Progenitor cell of endocrine pancreas (in vitro differentiated cells): ENCODE results near the gene ZNF644. TPM values are rescaled to one million over a fixed set of nuclear protein-coding genes. Genes with fewer than 3 reads are reported as not detected.

Experiments used
- DNase-seq: peaks from one replicate; pipeline ENCODE4 v3.0.0; 2021; ENCODE audit warnings: low spot score; ENCODE audit not compliant: unreplicated experiment
- H3K27ac Mint-ChIP-seq: 2 replicates; pipeline ENCODE4 v1.8.0; 2021; ENCODE audit warnings: mild to moderate bottlenecking, moderate library complexity, mixed read lengths
- H3K27me3 Mint-ChIP-seq: 2 replicates; pipeline ENCODE4 v1.8.0; 2021; ENCODE audit warnings: mixed read lengths
- H3K36me3 Mint-ChIP-seq: 2 replicates; pipeline ENCODE4 v1.8.0; 2022; ENCODE audit warnings: mixed read lengths; ENCODE audit not compliant: insufficient read depth
- H3K4me1 Mint-ChIP-seq: 2 replicates; pipeline ENCODE4 v1.8.0; 2021; ENCODE audit warnings: low read depth, mixed read lengths
- H3K4me3 Mint-ChIP-seq: 2 replicates; pipeline ENCODE4 v1.8.0; 2021; ENCODE audit warnings: low read depth, mild to moderate bottlenecking, moderate library complexity, mixed read lengths
- H3K9me3 Mint-ChIP-seq: 2 replicates; pipeline ENCODE4 v1.8.0; 2021; ENCODE audit warnings: low read depth, mixed read lengths
- total RNA-seq: library from RNA; stranded (reverse); gene quantifications from 2 replicates; pipeline ENCODE4 v1.2.1, GENCODE V29; 2021
- TF ChIP-seq, protein P1 (sequence below): fragments of 200-600 bp; sonication (generic); IDR thresholded peaks from one replicate; pipeline ENCODE4 v1.5.0; 2021; ENCODE audit warnings: antibody characterized with exemption, mild to moderate bottlenecking; ENCODE audit not compliant: unreplicated experiment

Gene ZNF644
- total RNA-seq, 1 donor from 2014 or later: 101 TPM

DNA sequence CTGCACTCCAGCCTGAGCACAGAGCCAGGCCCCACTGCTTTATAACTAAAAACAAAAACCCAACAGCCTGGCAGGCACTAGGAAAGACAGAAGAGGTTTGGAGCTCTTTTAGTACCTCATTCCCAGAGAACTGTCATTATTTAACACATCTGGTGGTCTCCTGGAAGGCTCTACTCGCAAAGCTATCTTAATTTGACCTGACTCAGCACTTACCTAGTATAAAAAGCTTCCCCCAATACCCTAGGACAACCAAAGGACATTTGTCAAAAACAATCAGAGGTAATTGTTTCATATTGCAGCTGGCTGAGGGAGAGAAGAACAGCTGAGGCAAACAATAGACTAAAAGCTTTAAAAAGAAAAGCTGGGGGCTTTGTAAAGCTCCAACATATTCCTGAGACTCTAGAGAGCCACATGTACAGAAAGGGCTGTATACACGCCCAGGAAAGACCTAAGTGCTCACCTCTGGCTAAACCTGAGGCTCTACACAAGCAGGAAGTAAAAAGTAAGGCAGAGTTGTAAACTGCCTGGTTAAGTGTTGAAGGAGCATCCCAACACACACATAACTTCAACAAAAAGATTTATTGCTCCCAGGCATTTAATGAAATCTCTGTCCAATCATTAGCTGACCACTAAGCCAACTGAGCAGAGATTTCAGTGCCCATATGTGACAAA is 25.0 kb downstream of the ZNF644 start:
- H3K36me3 Mint-ChIP-seq: peaks cover 61% of the 10 kb centered on the region
- H3K9me3 Mint-ChIP-seq: peaks cover 39% of the 10 kb centered on the region
- DNase-seq: no peak
- peaks cover 13% of the 10 kb centered on the region for H3K4me1 Mint-ChIP-seq
- no peak overlapping the region for H3K27ac Mint-ChIP-seq
- TF ChIP-seq, protein P1, sequence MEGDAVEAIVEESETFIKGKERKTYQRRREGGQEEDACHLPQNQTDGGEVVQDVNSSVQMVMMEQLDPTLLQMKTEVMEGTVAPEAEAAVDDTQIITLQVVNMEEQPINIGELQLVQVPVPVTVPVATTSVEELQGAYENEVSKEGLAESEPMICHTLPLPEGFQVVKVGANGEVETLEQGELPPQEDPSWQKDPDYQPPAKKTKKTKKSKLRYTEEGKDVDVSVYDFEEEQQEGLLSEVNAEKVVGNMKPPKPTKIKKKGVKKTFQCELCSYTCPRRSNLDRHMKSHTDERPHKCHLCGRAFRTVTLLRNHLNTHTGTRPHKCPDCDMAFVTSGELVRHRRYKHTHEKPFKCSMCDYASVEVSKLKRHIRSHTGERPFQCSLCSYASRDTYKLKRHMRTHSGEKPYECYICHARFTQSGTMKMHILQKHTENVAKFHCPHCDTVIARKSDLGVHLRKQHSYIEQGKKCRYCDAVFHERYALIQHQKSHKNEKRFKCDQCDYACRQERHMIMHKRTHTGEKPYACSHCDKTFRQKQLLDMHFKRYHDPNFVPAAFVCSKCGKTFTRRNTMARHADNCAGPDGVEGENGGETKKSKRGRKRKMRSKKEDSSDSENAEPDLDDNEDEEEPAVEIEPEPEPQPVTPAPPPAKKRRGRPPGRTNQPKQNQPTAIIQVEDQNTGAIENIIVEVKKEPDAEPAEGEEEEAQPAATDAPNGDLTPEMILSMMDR: no peak
- no peak overlapping the region for H3K4me3 Mint-ChIP-seq
- H3K27me3 Mint-ChIP-seq: no peaks in the 10 kb centered on the region

DNA sequence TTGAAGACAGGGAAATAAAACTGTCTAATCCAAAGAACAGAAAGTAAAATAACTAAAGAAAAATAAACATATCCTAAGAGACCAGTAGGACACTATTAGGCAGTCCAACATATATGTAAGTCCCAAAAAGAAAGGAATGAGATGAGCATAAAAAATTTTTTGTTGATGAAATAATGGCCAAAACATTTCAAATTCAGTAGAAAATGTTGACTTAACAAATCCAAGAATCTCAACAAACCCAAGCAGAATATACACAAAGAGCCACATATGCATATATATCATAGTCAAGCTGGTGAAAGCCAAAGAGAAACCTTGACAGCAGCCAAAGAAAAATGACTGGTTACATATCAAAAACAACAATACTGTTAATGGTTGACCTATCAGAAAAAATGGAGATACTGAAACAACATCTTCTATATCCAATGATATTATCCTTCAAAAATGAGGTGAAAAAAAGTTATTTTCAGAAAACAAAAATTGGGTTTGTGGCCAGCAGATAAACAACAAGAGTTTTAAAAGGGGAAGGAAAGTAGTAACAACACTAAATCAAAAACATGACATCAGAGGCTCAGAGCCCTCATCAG is 26.4 kb downstream of the ZNF644 start:
- H3K9me3 Mint-ChIP-seq: peaks cover 40% of the 10 kb centered on the region
- peaks cover 13% of the 10 kb centered on the region for H3K4me1 Mint-ChIP-seq
- no peak overlapping the region for H3K27ac Mint-ChIP-seq

DNA sequence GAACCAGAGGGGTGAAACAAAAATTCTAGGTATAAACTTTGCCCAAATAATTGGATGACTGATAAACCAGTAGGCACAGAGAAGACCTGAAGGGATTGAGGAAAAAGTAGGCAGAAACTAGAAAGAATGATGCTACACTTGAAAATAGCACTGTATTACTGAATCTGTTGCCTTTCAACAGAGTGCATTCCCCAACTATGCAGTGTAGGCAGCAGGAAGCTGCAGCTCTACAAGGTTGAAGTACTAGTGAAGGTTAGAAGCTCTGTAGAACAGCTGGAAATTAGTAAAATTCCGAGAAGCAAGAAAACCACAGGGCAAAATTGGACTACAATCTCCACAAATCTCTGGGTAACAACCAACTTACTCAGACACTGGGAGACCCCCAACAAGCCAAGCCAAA is 27.4 kb downstream of the ZNF644 start:
- peaks cover 69% of the 10 kb centered on the region for H3K36me3 Mint-ChIP-seq
- no peak for DNase-seq
- peak overlapping the region; percentile 25 for H3K27ac Mint-ChIP-seq
- peaks cover 40% of the 10 kb centered on the region for H3K9me3 Mint-ChIP-seq
- H3K4me3 Mint-ChIP-seq: no peak overlapping the region
- H3K27me3 Mint-ChIP-seq: no peaks in the 10 kb centered on the region
- peaks cover 13% of the 10 kb centered on the region for H3K4me1 Mint-ChIP-seq
- TF ChIP-seq, protein P1: no peak

More for the DNA sequence above, 26.4 kb downstream of the ZNF644 start:
- TF ChIP-seq, protein P1: no peak
- no peak for DNase-seq
- H3K4me3 Mint-ChIP-seq: no peak overlapping the region
- H3K36me3 Mint-ChIP-seq: peaks cover 67% of the 10 kb centered on the region
- H3K27me3 Mint-ChIP-seq: no peaks in the 10 kb centered on the region

DNA sequence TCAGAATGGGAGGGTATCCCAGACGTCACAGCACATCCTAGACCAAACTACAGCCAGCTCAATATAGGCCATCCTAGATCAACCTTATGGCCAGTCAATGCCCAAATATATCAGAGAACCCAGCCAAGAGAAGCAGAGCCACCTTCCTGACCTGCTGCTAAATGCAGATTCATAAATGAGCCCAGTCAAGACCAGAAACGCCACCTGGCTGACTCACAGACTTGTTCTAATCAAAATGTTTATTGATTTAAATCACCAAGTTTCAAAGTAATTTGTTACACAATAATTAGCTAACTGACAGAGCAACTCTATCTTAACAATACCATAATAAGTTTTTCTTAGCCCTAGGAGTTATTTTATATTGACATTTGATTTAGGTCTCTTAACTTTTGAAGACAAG is 28.6 kb downstream of the ZNF644 start:
- Mint-ChIP-seq H3K4me1 (peaks cover 13% of the 10 kb centered on the region), H3K36me3 (peaks cover 69% of the 10 kb centered on the region)

DNA sequence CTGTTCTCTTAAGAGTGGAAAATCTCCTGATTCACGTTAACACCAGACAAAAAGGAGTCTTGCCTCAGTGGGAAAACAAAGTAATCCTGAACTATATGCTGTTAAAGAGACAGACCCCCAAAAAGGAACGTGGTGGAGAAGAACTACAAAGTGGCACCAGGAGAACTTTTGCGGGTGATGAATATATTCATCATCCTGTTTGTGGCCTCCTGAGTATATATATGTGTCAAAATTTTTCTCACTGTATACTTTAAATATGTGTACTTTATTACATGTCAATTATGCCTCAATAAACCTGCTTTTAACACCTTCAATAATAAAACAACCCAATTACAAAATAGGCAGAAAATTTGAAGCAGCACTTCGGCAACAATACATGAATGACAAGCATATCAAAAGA is 31.1 kb downstream of the ZNF644 start:
- Mint-ChIP-seq H3K9me3 (peaks cover 53% of the 10 kb centered on the region), H3K36me3 (peaks cover 64% of the 10 kb centered on the region), H3K27ac (no peak overlapping the region), H3K4me1 (peaks cover 11% of the 10 kb centered on the region), H3K27me3 (no peaks in the 10 kb centered on the region), H3K4me3 (no peak overlapping the region)
- no peak for DNase-seq
- TF ChIP-seq, protein P1: no peak

More for the DNA sequence above, 28.6 kb downstream of the ZNF644 start:
- no peak for DNase-seq
- Mint-ChIP-seq H3K27me3 (no peaks in the 10 kb centered on the region), H3K9me3 (peaks cover 43% of the 10 kb centered on the region), H3K4me3 (no peak overlapping the region), H3K27ac (peak overlapping the region; percentile 11)
- TF ChIP-seq, protein P1: no peak
